ENCODE results near the gene TRIM14.

The TRIM14 gene

GRCh38 chr9:98043915-98044314 is 75.1 kb downstream of the TRIM14 start:
- Histone ChIP-seq H3K27me3 (ENCODE audit: control insufficient read depth, insufficient read depth, low read length) (no peaks in the 10 kb centered on the region), H3K9me3 (ENCODE audit: control insufficient read depth, low read length) (no peaks in the 10 kb centered on the region), H3K27ac (no peak overlapping the region), H3K4me1 (no peaks in the 10 kb centered on the region), H3K9ac (no peak overlapping the region), H3K36me3 (ENCODE audit: control insufficient read depth, insufficient read depth, low read length) (no peaks in the 10 kb centered on the region), H3K4me3 (ENCODE audit: low read depth, low read length) (no peak overlapping the region), H3K79me2 (no peaks in the 10 kb centered on the region), H3K4me2 (ENCODE audit: low read length) (no peak overlapping the region), H2AFZ (no peak overlapping the region)
- TF ChIP-seq CTCF (IDR thresholded peaks at IDR 0.05): no peak

- H3K9me3 ChIP-seq (ENCODE audit: control insufficient read depth, low read length): no peaks in the 10 kb centered on the region
- no peak overlapping the region for H2AFZ ChIP-seq
- no peak overlapping the region for H3K9ac ChIP-seq
- no peak overlapping the region for H3K4me3 ChIP-seq (ENCODE audit: low read depth, low read length)
- H3K4me1 ChIP-seq: no peaks in the 10 kb centered on the region
- no peak overlapping the region for H3K27ac ChIP-seq
- H3K4me2 ChIP-seq (ENCODE audit: low read length): no peak overlapping the region
- H3K79me2 ChIP-seq: no peaks in the 10 kb centered on the region
- no peaks in the 10 kb centered on the region for H3K27me3 ChIP-seq (ENCODE audit: control insufficient read depth, insufficient read depth, low read length)
- no peaks in the 10 kb centered on the region for H3K36me3 ChIP-seq (ENCODE audit: control insufficient read depth, insufficient read depth, low read length)
- TF ChIP-seq CTCF (IDR thresholded peaks at IDR 0.05): no peak
Measured at GRCh38 chr9:98040212-98040611, 78.8 kb downstream of the TRIM14 start.

- Histone ChIP-seq H3K4me1 (no peaks in the 10 kb centered on the region), H3K9me3 (ENCODE audit: control insufficient read depth, low read length) (no peaks in the 10 kb centered on the region), H3K4me3 (ENCODE audit: low read depth, low read length) (no peak overlapping the region), H3K9ac (no peak overlapping the region), H2AFZ (peak overlapping the region; percentile 56), H3K4me2 (ENCODE audit: low read length) (no peak overlapping the region), H3K79me2 (no peaks in the 10 kb centered on the region), H3K27me3 (ENCODE audit: control insufficient read depth, insufficient read depth, low read length) (no peaks in the 10 kb centered on the region), H3K27ac (no peak overlapping the region), H3K36me3 (ENCODE audit: control insufficient read depth, insufficient read depth, low read length) (no peaks in the 10 kb centered on the region)
- TF ChIP-seq CTCF (IDR thresholded peaks at IDR 0.05): no peak
Measured at GRCh38 chr9:98039607-98040017, 79.4 kb downstream of the TRIM14 start.

GRCh38 chr9:98038958-98039357 is 80.1 kb downstream of the TRIM14 start:
- Histone ChIP-seq H3K79me2 (no peaks in the 10 kb centered on the region), H3K9me3 (ENCODE audit: control insufficient read depth, low read length) (no peaks in the 10 kb centered on the region), H3K27ac (no peak overlapping the region), H3K9ac (no peak overlapping the region), H3K27me3 (ENCODE audit: control insufficient read depth, insufficient read depth, low read length) (no peaks in the 10 kb centered on the region), H3K4me2 (ENCODE audit: low read length) (no peak overlapping the region), H3K36me3 (ENCODE audit: control insufficient read depth, insufficient read depth, low read length) (no peaks in the 10 kb centered on the region), H3K4me1 (no peaks in the 10 kb centered on the region), H2AFZ (no peak overlapping the region), H3K4me3 (ENCODE audit: low read depth, low read length) (no peak overlapping the region)
- TF ChIP-seq CTCF (IDR thresholded peaks at IDR 0.05): no peak

GRCh38 chr9:98037357-98037756 is 81.7 kb downstream of the TRIM14 start:
- Histone ChIP-seq H2AFZ (no peak overlapping the region), H3K9ac (no peak overlapping the region), H3K4me1 (no peaks in the 10 kb centered on the region), H3K79me2 (no peaks in the 10 kb centered on the region), H3K9me3 (ENCODE audit: control insufficient read depth, low read length) (no peaks in the 10 kb centered on the region), H3K4me3 (ENCODE audit: low read depth, low read length) (no peak overlapping the region), H3K36me3 (ENCODE audit: control insufficient read depth, insufficient read depth, low read length) (no peaks in the 10 kb centered on the region), H3K27me3 (ENCODE audit: control insufficient read depth, insufficient read depth, low read length) (no peaks in the 10 kb centered on the region), H3K4me2 (ENCODE audit: low read length) (no peak overlapping the region), H3K27ac (no peak overlapping the region)
- TF ChIP-seq CTCF (IDR thresholded peaks at IDR 0.05): no peak

Measured in parathyroid adenoma (tissue), 2 donors.